ENCODE results near the gene GOLGA8R.
"Not testable (repeated sequence)": the region's sequence is repeated elsewhere in the genome, so short reads cannot be mapped to it uniquely, and the experiment has no call there.

DNA sequence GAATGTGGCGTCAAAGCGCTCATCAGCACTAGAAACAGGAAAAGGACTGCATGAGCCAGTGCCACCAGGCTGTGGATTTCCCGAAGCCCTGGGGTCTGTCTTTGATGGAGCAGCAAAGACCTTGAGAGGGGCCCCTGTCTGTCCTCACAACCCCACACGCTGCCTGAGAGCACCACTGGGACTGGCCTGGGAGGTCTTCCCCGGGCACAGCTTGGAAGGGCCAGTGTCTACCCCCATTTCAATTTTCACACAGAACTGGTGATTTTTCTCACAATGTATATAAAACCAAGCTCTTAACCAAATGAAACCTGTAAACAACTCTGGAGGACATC is 37.0 kb downstream of the GOLGA8R start:
- TF ChIP-seq, protein P1, sequence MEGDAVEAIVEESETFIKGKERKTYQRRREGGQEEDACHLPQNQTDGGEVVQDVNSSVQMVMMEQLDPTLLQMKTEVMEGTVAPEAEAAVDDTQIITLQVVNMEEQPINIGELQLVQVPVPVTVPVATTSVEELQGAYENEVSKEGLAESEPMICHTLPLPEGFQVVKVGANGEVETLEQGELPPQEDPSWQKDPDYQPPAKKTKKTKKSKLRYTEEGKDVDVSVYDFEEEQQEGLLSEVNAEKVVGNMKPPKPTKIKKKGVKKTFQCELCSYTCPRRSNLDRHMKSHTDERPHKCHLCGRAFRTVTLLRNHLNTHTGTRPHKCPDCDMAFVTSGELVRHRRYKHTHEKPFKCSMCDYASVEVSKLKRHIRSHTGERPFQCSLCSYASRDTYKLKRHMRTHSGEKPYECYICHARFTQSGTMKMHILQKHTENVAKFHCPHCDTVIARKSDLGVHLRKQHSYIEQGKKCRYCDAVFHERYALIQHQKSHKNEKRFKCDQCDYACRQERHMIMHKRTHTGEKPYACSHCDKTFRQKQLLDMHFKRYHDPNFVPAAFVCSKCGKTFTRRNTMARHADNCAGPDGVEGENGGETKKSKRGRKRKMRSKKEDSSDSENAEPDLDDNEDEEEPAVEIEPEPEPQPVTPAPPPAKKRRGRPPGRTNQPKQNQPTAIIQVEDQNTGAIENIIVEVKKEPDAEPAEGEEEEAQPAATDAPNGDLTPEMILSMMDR (conservative IDR thresholded peaks at IDR 0.05) = not testable (repeated sequence)
- not testable (repeated sequence) for TF ChIP-seq EZH2 (IDR thresholded peaks at IDR 0.05; ENCODE audit: low read depth)

Data from PC-9 (cell line).